ENCODE results near the gene CNTN4.
"Not testable (repeated sequence)": the region's sequence is repeated elsewhere in the genome, so short reads cannot be mapped to it uniquely, and the experiment has no call there.

Gene CNTN4

GRCh38 chr3:2934541-2934940 is 835.9 kb downstream of the CNTN4 start:
- DNase-seq: no peak

- no peak for DNase-seq
Measured at GRCh38 chr3:2937055-2937454, 838.4 kb downstream of the CNTN4 start.

GRCh38 chr3:2937592-2937991 is 838.9 kb downstream of the CNTN4 start:
- no peak for DNase-seq

- no peak for DNase-seq
Measured at GRCh38 chr3:2938711-2939110, 840.0 kb downstream of the CNTN4 start.

- DNase-seq: no peak
Measured at GRCh38 chr3:2940062-2940461, 841.4 kb downstream of the CNTN4 start.

- no peak for DNase-seq
Measured at GRCh38 chr3:2944628-2945027, 846.0 kb downstream of the CNTN4 start.

- DNase-seq: no peak
Measured at GRCh38 chr3:2945121-2945520, 846.5 kb downstream of the CNTN4 start.

GRCh38 chr3:2947536-2947935 is 848.9 kb downstream of the CNTN4 start:
- no peak for DNase-seq

- no peak for DNase-seq
Measured at GRCh38 chr3:2948882-2949281, 850.2 kb downstream of the CNTN4 start.

- no peak for DNase-seq
Measured at GRCh38 chr3:2950159-2950558, 851.5 kb downstream of the CNTN4 start.

- DNase-seq: no peak
Measured at GRCh38 chr3:2957115-2957514, 858.4 kb downstream of the CNTN4 start.

- DNase-seq: no peak
Measured at GRCh38 chr3:2958551-2958950, 859.9 kb downstream of the CNTN4 start.

GRCh38 chr3:2961576-2961975 is 862.9 kb downstream of the CNTN4 start:
- DNase-seq: no peak

GRCh38 chr3:2967871-2968270 is 869.2 kb downstream of the CNTN4 start:
- DNase-seq: no peak

- DNase-seq: no peak
Measured at GRCh38 chr3:2968475-2968874, 869.8 kb downstream of the CNTN4 start.

- DNase-seq: no peak
Measured at GRCh38 chr3:2976212-2976611, 877.5 kb downstream of the CNTN4 start.

- DNase-seq: no peak
Measured at GRCh38 chr3:2976796-2977195, 878.1 kb downstream of the CNTN4 start.

GRCh38 chr3:2978977-2979732 is 880.5 kb downstream of the CNTN4 start:
- no peak for DNase-seq

- DNase-seq: no peak
Measured at GRCh38 chr3:2984005-2984830, 885.6 kb downstream of the CNTN4 start.

GRCh38 chr3:2984831-2985220 is 886.2 kb downstream of the CNTN4 start:
- DNase-seq: no peak

GRCh38 chr3:2985479-2985878 is 886.8 kb downstream of the CNTN4 start:
- no peak for DNase-seq

- no peak for DNase-seq
Measured at GRCh38 chr3:2992534-2992933, 893.9 kb downstream of the CNTN4 start.

- DNase-seq: not testable (repeated sequence)
Measured at GRCh38 chr3:2993130-2993529, 894.5 kb downstream of the CNTN4 start.

- no peak for DNase-seq
Measured at GRCh38 chr3:2993736-2994135, 895.1 kb downstream of the CNTN4 start.
